OCI-LY7 (cell line): ENCODE results near the gene TNS1. TPM values are rescaled to one million over a fixed set of nuclear protein-coding genes. Genes with fewer than 3 reads are reported as not detected.

ENCODE experiments used
- BruUV-seq: library from RNA; stranded (reverse); fragments of 400-500 nt; replicated peaks from 2 replicates; lab custom pipeline; 2021; lab: Mats Ljungman, UMichigan
- CTCF ChIA-PET: fragments of 300-600 bp; sonication (Branson Sonifier 250); formaldehyde crosslinking; loops from one replicate; lab custom pipeline; 2022; ENCODE audit warnings: antibody characterized with exemption; ENCODE audit not compliant: unreplicated experiment; lab: Charles Lee
- POLR2A ChIA-PET: fragments of 300-600 bp; sonication (Branson Sonifier 250); formaldehyde crosslinking; loops from one replicate; lab custom pipeline; 2022; ENCODE audit warnings: antibody characterized with exemption; lab: Charles Lee
- DNase-seq: peaks from one replicate; pipeline ENCODE4 v3.0.0-alpha.2; 2015; ENCODE audit warnings: low spot score
- H2AFZ ChIP-seq: fragments of 200-600 bp; sonication (generic), shearing (Covaris generic); 2 replicates; pipeline ENCODE4 v1.6.1; 2014; ENCODE audit warnings: mild to moderate bottlenecking, antibody characterized with exemption, low read length, moderate library complexity
- H3K27ac ChIP-seq: fragments of 200-600 bp; sonication (generic); 2 replicates; pipeline ENCODE4 v1.5.1; 2014; ENCODE audit warnings: mixed run types, low read depth, mild to moderate bottlenecking, moderate library complexity, low read length, inconsistent platforms; ENCODE audit not compliant: poor library complexity, severe bottlenecking
- H3K36me3 ChIP-seq: fragments of 200-600 bp; sonication (generic); 2 replicates; pipeline ENCODE4 v1.6.1; 2014; ENCODE audit warnings: mild to moderate bottlenecking, antibody characterized with exemption, low read length, moderate library complexity, mixed read lengths; ENCODE audit not compliant: insufficient read depth
- H3K4me1 ChIP-seq: fragments of 200-600 bp; sonication (generic); 2 replicates; pipeline ENCODE4 v1.5.1; 2014; ENCODE audit warnings: mild to moderate bottlenecking, low read length; ENCODE audit not compliant: insufficient read depth, poor library complexity, severe bottlenecking
- H3K4me2 ChIP-seq: fragments of 200-600 bp; sonication (generic); 2 replicates; pipeline ENCODE4 v1.6.1; 2014; ENCODE audit warnings: mild to moderate bottlenecking, low read length
- H3K4me3 ChIP-seq: fragments of 200-600 bp; sonication (generic); 2 replicates; pipeline ENCODE4 v1.5.1; 2014; ENCODE audit warnings: mild to moderate bottlenecking, low read depth, low read length; ENCODE audit not compliant: poor library complexity, severe bottlenecking
- H3K79me2 ChIP-seq: fragments of 200-600 bp; sonication (generic); 2 replicates; pipeline ENCODE4 v1.6.1; 2016; ENCODE audit warnings: low read depth, mild to moderate bottlenecking, low read length, moderate library complexity, mixed read lengths; ENCODE audit not compliant: insufficient read depth
- H3K9me2 ChIP-seq: fragments of 200-600 bp; sonication (generic); 2 replicates; pipeline ENCODE4 v1.6.1; 2016; ENCODE audit warnings: mild to moderate bottlenecking, low read length, mixed read lengths; ENCODE audit not compliant: insufficient read depth
- H3K9me3 ChIP-seq: fragments of 200-600 bp; sonication (generic); 2 replicates; pipeline ENCODE4 v1.6.1; 2014; ENCODE audit warnings: mild to moderate bottlenecking, mixed run types, low read length, mixed read lengths
- H4K20me1 ChIP-seq: fragments of 200-600 bp; sonication (generic); 2 replicates; pipeline ENCODE4 v1.6.1; 2014; ENCODE audit warnings: mild to moderate bottlenecking, antibody characterized with exemption, low read length, moderate library complexity, mixed read lengths; ENCODE audit not compliant: insufficient read depth
- EZH2phosphoT487 ChIP-seq: fragments of 200-600 bp; sonication (generic); IDR thresholded peaks from 2 replicates; pipeline ENCODE4 v1.6.1; 2018; ENCODE audit warnings: low read depth, borderline replicate concordance, mild to moderate bottlenecking, mixed run types, antibody characterized with exemption, low read length, moderate library complexity, mixed read lengths
- intact Hi-C: fragments of 100-400 bp; cut with micrococcal nuclease; formaldehyde crosslinking; loops from one replicate; pipeline ENCODE4 v1.10.0; 2022; ENCODE audit not compliant: unreplicated experiment
- total RNA-seq, 2 experiments: library from RNA; depleted of rRNA in 1 of 2; stranded (reverse); fragments of >200 nt in 1 of 2; shearing (Covaris generic) in 1 of 2; gene quantifications; 2 replicates each; pipeline ENCODE4 v1.2.3, GENCODE V29; 2014 to 2022
- TF ChIP-seq, protein P1 (sequence below): fragments of 200-600 bp; sonication (generic); conservative IDR thresholded peaks from 2 replicates; pipeline ENCODE4 v1.5.1; 2014; ENCODE audit warnings: mild to moderate bottlenecking, antibody characterized with exemption, low read length, moderate library complexity, mixed read lengths

TNS1 gene
- total RNA-seq, 2 experiments from 2014 or later: not detected

DNA sequence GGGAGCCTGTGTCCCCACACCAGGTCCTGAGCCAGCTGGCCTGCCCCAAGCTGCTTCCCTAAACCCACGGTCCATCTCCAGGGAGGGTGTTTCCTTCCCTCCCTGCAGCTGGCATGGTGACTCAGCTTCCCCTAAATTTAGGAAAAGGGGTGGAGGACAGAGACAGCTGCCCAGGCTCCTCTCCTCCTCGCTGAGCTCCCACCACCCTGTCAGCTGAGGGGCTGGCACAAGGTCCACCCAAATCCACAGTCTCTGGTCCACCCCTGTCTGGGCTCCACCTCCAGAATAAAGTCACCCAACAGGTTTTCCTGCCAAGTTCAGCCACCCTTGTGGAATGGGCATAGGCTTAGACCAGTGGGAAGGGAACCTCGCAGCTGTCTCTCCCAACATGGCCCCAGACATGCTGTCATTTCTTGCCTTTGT is 156.5 kb downstream of the TNS1 start:
- H4K20me1 ChIP-seq: no peaks in the 10 kb centered on the region
- POLR2A ChIA-PET: no interaction called here
- no peak for DNase-seq
- H3K4me2 ChIP-seq: no peak overlapping the region
- no peak overlapping the region for H3K4me3 ChIP-seq
- H3K9me3 ChIP-seq: no peaks in the 10 kb centered on the region
- H3K79me2 ChIP-seq: no peaks in the 10 kb centered on the region
- intact Hi-C loops: no loop called here
- H3K36me3 ChIP-seq: no peaks in the 10 kb centered on the region
- no peaks in the 10 kb centered on the region for H3K9me2 ChIP-seq
- TF ChIP-seq, protein P1, sequence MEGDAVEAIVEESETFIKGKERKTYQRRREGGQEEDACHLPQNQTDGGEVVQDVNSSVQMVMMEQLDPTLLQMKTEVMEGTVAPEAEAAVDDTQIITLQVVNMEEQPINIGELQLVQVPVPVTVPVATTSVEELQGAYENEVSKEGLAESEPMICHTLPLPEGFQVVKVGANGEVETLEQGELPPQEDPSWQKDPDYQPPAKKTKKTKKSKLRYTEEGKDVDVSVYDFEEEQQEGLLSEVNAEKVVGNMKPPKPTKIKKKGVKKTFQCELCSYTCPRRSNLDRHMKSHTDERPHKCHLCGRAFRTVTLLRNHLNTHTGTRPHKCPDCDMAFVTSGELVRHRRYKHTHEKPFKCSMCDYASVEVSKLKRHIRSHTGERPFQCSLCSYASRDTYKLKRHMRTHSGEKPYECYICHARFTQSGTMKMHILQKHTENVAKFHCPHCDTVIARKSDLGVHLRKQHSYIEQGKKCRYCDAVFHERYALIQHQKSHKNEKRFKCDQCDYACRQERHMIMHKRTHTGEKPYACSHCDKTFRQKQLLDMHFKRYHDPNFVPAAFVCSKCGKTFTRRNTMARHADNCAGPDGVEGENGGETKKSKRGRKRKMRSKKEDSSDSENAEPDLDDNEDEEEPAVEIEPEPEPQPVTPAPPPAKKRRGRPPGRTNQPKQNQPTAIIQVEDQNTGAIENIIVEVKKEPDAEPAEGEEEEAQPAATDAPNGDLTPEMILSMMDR: no peak
- TF ChIP-seq EZH2phosphoT487: no peak
- H3K27ac ChIP-seq: no peak overlapping the region
- BruUV-seq: no TSS peak
- H2AFZ ChIP-seq: no peak overlapping the region
- no peaks in the 10 kb centered on the region for H3K4me1 ChIP-seq
- CTCF ChIA-PET: no interaction called here

DNA sequence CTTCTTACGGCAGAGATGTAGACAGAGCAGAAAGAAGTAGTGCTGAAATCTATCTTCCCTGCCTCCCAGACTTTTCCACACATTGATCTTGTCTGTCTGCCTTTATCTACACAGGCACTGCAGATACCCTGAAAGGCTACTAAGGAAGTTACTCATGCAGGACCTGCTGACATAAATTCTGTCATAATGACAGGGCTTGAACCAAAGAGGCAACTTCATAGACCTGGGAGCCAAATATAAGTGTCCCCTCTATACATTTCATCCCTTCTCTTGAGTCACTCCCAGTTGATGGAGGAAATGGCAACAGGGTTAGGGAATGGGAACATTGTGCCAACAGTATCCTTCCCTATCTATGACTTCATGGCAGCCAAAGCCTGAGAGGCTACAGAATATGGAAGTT is 157.5 kb downstream of the TNS1 start:
- BruUV-seq: no TSS peak
- no peaks in the 10 kb centered on the region for H3K9me2 ChIP-seq
- TF ChIP-seq, protein P1: no peak
- TF ChIP-seq EZH2phosphoT487: no peak
- no peak overlapping the region for H3K27ac ChIP-seq
- no peaks in the 10 kb centered on the region for H4K20me1 ChIP-seq
- H3K9me3 ChIP-seq: no peaks in the 10 kb centered on the region
- no peak overlapping the region for H3K4me2 ChIP-seq
- no peak for DNase-seq
- no peak overlapping the region for H3K4me3 ChIP-seq
- no peaks in the 10 kb centered on the region for H3K4me1 ChIP-seq
- no peaks in the 10 kb centered on the region for H3K79me2 ChIP-seq
- ChIA-PET CTCF (no interaction called here), POLR2A (interaction anchor here (0.6 kb wide), 1 partner anchor 1860 kb away, joined by 3 read pairs; no protein-coding TSS in a partner anchor)
- H2AFZ ChIP-seq: no peak overlapping the region
- intact Hi-C loops: no loop called here
- no peaks in the 10 kb centered on the region for H3K36me3 ChIP-seq

DNA sequence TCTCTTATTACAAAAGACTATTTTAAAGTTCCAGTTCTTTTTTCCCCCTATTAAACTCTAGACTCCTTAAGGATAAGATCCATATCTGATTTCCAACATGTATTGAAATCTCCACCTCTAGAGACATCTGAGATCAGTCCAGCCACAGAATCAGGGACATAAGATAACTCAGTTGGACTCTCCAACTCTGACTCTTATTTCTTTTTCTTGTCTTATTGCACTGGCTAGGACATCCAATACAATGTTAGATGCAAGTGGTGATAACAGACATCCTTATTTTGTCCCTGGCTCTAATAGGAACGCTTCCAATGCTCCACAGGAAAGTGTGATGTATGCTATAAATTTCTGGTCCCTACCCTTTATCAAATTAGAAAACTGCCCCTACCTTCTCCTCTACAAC is 158.1 kb downstream of the TNS1 start:
- Histone ChIP-seq H3K9me2 (no peaks in the 10 kb centered on the region), H3K27ac (no peak overlapping the region), H3K9me3 (no peaks in the 10 kb centered on the region), H4K20me1 (no peaks in the 10 kb centered on the region), H3K4me3 (no peak overlapping the region), H2AFZ (no peak overlapping the region), H3K4me2 (no peak overlapping the region), H3K79me2 (no peaks in the 10 kb centered on the region), H3K4me1 (no peaks in the 10 kb centered on the region), H3K36me3 (no peaks in the 10 kb centered on the region)
- no peak for DNase-seq
- TF ChIP-seq EZH2phosphoT487: no peak
- TF ChIP-seq, protein P1: no peak
- CTCF ChIA-PET: no interaction called here
- POLR2A ChIA-PET: interaction anchor here (0.6 kb wide), 1 partner anchor 1861 kb away, joined by 3 read pairs; no protein-coding TSS in a partner anchor
- BruUV-seq: no TSS peak
- intact Hi-C loops: no loop called here
